Ishikawa (cell line): ENCODE measurements around the gene CCDC192.

Experiments used
- CEBPB ChIP-seq: IDR thresholded peaks from 2 replicates; pipeline ENCODE4 v1.6.1; 2012
- CREB1 ChIP-seq: IDR thresholded peaks from 2 replicates; pipeline ENCODE4 v1.6.1; 2012; ENCODE audit warnings: low read depth
- EP300 ChIP-seq: IDR thresholded peaks from 2 replicates; pipeline ENCODE4 v1.6.1; 2012; ENCODE audit warnings: borderline replicate concordance
- FOXM1 ChIP-seq: IDR thresholded peaks from 2 replicates; pipeline ENCODE4 v1.6.1; 2012; ENCODE audit warnings: low read depth, borderline replicate concordance
- NFIC ChIP-seq: IDR thresholded peaks from 2 replicates; pipeline ENCODE4 v1.6.1; 2012
- RAD21 ChIP-seq: IDR thresholded peaks from 2 replicates; pipeline ENCODE4 v1.6.1; 2012; ENCODE audit warnings: low read depth
- TAF1 ChIP-seq: IDR thresholded peaks from 2 replicates; pipeline ENCODE4 v1.6.1; 2012; ENCODE audit warnings: low read depth, mild to moderate bottlenecking
- TCF12 ChIP-seq: IDR thresholded peaks from 2 replicates; pipeline ENCODE4 v1.6.1; 2012; ENCODE audit warnings: low read depth
- TEAD4 ChIP-seq: IDR thresholded peaks from 2 replicates; pipeline ENCODE4 v1.6.1; 2012
- YY1 ChIP-seq: IDR thresholded peaks from 2 replicates; pipeline ENCODE4 v1.6.1; 2012; ENCODE audit warnings: low read depth
- TF ChIP-seq, protein P1 (sequence below): IDR thresholded peaks from 2 replicates; pipeline ENCODE4 v1.6.1; 2012; ENCODE audit warnings: low read depth, mild to moderate bottlenecking
- TF ChIP-seq, protein P2 (sequence below): IDR thresholded peaks from 2 replicates; pipeline ENCODE4 v1.6.1; 2012
- TF ChIP-seq, protein P3 (sequence below): IDR thresholded peaks from 2 replicates; pipeline ENCODE4 v1.6.1; 2012

DNA sequence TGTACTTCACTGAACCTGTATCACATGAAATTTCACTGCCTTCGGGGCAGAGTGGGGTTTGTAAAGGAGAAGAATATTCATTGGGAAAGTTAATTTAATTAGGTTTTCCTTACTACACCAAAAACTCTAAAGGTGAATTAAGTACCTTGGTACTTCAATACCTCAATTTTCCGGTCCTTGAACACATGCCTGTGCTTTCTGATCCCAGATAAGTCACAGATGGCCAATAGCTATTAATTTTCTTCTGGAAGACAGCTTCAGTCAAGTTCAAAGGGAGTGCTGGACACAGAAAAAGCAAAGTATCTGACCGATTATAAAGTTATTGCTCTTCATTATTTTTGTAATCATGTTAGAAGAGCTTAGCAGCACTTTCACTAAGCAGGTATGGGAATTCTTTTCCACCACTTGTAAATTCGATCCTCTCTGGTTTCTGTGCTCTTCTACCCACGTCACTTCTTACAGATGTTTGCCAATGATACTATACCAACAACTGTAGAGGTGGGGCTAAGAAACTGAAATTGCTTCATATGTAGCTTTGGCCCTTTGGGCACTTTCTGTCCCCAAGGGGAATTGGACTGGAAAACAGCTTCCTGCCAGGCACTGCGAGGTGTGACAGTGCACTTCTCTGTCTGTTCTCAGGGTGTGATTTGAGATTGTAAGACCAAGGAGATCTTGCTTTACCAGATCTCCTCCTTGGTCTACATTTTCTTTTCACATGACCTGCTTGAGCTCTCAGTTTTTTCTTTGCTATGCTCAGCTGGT, 164.0 kb downstream of the CCDC192 start:
- TF ChIP-seq, protein P1, sequence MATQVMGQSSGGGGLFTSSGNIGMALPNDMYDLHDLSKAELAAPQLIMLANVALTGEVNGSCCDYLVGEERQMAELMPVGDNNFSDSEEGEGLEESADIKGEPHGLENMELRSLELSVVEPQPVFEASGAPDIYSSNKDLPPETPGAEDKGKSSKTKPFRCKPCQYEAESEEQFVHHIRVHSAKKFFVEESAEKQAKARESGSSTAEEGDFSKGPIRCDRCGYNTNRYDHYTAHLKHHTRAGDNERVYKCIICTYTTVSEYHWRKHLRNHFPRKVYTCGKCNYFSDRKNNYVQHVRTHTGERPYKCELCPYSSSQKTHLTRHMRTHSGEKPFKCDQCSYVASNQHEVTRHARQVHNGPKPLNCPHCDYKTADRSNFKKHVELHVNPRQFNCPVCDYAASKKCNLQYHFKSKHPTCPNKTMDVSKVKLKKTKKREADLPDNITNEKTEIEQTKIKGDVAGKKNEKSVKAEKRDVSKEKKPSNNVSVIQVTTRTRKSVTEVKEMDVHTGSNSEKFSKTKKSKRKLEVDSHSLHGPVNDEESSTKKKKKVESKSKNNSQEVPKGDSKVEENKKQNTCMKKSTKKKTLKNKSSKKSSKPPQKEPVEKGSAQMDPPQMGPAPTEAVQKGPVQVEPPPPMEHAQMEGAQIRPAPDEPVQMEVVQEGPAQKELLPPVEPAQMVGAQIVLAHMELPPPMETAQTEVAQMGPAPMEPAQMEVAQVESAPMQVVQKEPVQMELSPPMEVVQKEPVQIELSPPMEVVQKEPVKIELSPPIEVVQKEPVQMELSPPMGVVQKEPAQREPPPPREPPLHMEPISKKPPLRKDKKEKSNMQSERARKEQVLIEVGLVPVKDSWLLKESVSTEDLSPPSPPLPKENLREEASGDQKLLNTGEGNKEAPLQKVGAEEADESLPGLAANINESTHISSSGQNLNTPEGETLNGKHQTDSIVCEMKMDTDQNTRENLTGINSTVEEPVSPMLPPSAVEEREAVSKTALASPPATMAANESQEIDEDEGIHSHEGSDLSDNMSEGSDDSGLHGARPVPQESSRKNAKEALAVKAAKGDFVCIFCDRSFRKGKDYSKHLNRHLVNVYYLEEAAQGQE: no peak
- TF ChIP-seq TEAD4: no peak
- TF ChIP-seq, protein P2, sequence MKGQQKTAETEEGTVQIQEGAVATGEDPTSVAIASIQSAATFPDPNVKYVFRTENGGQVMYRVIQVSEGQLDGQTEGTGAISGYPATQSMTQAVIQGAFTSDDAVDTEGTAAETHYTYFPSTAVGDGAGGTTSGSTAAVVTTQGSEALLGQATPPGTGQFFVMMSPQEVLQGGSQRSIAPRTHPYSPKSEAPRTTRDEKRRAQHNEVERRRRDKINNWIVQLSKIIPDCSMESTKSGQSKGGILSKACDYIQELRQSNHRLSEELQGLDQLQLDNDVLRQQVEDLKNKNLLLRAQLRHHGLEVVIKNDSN: no peak
- TF ChIP-seq, protein P3, sequence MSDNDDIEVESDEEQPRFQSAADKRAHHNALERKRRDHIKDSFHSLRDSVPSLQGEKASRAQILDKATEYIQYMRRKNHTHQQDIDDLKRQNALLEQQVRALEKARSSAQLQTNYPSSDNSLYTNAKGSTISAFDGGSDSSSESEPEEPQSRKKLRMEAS: no peak
- no peak for TF ChIP-seq CEBPB
- no peak for TF ChIP-seq TAF1
- TF ChIP-seq NFIC: no peak
- TF ChIP-seq CREB1: no peak
- no peak for TF ChIP-seq YY1
- no peak for TF ChIP-seq TCF12
- TF ChIP-seq RAD21: no peak
- TF ChIP-seq FOXM1: no peak
- no peak for TF ChIP-seq EP300
